Measurements from ENCODE around the gene PET117.

DNA sequence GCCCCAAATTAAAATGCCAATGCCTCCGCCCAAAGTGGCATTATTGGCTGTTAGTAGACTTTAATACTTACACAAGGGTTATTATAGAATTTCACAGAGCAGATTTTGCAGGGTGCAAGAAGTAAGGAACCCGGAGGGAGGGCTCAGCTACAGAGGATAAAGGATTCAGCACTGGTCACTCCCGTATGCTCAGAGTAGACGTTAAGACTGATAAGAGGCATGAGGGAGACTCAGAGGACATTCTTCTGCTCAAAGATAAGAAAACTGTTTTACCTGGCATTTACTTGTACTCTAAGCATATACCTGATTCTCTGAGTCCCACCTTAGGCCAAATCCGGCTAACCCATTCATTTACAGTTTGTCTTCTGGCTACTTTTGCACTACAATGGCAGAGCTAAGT lies 43.5 kb upstream of the PET117 start:
- TF ChIP-seq, protein P1, sequence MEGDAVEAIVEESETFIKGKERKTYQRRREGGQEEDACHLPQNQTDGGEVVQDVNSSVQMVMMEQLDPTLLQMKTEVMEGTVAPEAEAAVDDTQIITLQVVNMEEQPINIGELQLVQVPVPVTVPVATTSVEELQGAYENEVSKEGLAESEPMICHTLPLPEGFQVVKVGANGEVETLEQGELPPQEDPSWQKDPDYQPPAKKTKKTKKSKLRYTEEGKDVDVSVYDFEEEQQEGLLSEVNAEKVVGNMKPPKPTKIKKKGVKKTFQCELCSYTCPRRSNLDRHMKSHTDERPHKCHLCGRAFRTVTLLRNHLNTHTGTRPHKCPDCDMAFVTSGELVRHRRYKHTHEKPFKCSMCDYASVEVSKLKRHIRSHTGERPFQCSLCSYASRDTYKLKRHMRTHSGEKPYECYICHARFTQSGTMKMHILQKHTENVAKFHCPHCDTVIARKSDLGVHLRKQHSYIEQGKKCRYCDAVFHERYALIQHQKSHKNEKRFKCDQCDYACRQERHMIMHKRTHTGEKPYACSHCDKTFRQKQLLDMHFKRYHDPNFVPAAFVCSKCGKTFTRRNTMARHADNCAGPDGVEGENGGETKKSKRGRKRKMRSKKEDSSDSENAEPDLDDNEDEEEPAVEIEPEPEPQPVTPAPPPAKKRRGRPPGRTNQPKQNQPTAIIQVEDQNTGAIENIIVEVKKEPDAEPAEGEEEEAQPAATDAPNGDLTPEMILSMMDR (IDR thresholded peaks at IDR 0.05): no peak
- TF ChIP-seq EZH2phosphoT487 (IDR thresholded peaks at IDR 0.05; ENCODE audit: borderline replicate concordance, low read depth) (no peak), CHD2 (IDR thresholded peaks at IDR 0.05; ENCODE audit: low read length, partially characterized antibody) (no peak), POLR2AphosphoS5 (IDR thresholded peaks at IDR 0.05; ENCODE audit: low read depth, low read length) (no peak), RFX5 (IDR thresholded peaks at IDR 0.05; ENCODE audit: low read length) (no peak), TEAD4 (IDR thresholded peaks at IDR 0.05; ENCODE audit: borderline replicate concordance, insufficient read depth) (no peak), TCF12 (IDR thresholded peaks at IDR 0.05) (no peak)
- TF ChIP-seq, protein P2, sequence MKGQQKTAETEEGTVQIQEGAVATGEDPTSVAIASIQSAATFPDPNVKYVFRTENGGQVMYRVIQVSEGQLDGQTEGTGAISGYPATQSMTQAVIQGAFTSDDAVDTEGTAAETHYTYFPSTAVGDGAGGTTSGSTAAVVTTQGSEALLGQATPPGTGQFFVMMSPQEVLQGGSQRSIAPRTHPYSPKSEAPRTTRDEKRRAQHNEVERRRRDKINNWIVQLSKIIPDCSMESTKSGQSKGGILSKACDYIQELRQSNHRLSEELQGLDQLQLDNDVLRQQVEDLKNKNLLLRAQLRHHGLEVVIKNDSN (IDR thresholded peaks at IDR 0.05; ENCODE audit: borderline replicate concordance, low read depth): no peak
- TF ChIP-seq, protein P3, sequence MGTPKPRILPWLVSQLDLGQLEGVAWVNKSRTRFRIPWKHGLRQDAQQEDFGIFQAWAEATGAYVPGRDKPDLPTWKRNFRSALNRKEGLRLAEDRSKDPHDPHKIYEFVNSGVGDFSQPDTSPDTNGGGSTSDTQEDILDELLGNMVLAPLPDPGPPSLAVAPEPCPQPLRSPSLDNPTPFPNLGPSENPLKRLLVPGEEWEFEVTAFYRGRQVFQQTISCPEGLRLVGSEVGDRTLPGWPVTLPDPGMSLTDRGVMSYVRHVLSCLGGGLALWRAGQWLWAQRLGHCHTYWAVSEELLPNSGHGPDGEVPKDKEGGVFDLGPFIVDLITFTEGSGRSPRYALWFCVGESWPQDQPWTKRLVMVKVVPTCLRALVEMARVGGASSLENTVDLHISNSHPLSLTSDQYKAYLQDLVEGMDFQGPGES (IDR thresholded peaks at IDR 0.05; ENCODE audit: low read depth, low read length): no peak
